ENCODE results near the gene BTNL2. TPM values are rescaled to one million over a fixed set of nuclear protein-coding genes. Genes with fewer than 3 reads are reported as not detected.
"Not testable (repeated sequence)": the region's sequence is repeated elsewhere in the genome, so short reads cannot be mapped to it uniquely, and the experiment has no call there.

Gene BTNL2
- total RNA-seq, 2 experiments from 2014 or later = not detected

GRCh38 chr6:32370505-32370904 lies 36.5 kb downstream of the BTNL2 start:
- peaks cover 57% of the 10 kb centered on the region for H3K27me3 Mint-ChIP-seq
- Histone ChIP-seq H3K4me1 (ENCODE audit: insufficient read depth, low read length) (no peaks in the 10 kb centered on the region), H3K4me3 (ENCODE audit: low read length) (no peak overlapping the region), H3K36me3 (ENCODE audit: insufficient read depth, low read length) (no peaks in the 10 kb centered on the region), H3K27ac (ENCODE audit: low read depth in 1 of 2, low read length in 2 of 2) (no peak overlapping the region), H3K9me3 (ENCODE audit: control insufficient read depth in 1 of 2, insufficient read depth in 1 of 2, low read length in 2 of 2) (no peaks in the 10 kb centered on the region), H3K27me3 (ENCODE audit: control insufficient read depth in 1 of 2, insufficient read depth in 2 of 2, low read length in 2 of 2) (peaks cover 0 to 35% of the 10 kb centered on the region in 2 experiments)
- no peaks in the 10 kb centered on the region for H3K4me1 Mint-ChIP-seq (ENCODE audit: low read depth)
- H3K36me3 Mint-ChIP-seq (ENCODE audit: low read depth) = no peaks in the 10 kb centered on the region
- no peak overlapping the region for H3K4me3 Mint-ChIP-seq
- POLR2A ChIA-PET = no interaction called here
- intact Hi-C loops (cut with DNase I, micrococcal nuclease) = no loop called here
- DNase-seq = no peak
- TF ChIP-seq CTCF (IDR thresholded peaks at IDR 0.05) = no peak
- no peak for ATAC-seq (ENCODE audit: poor library complexity)
- H3K9me3 Mint-ChIP-seq = no peaks in the 10 kb centered on the region
- CTCF ChIA-PET = no interaction called here
- H3K27ac Mint-ChIP-seq = no peak overlapping the region

- ChIA-PET POLR2A (no interaction called here), CTCF (no interaction called here)
- Mint-ChIP-seq H3K36me3 (ENCODE audit: low read depth) (no peaks in the 10 kb centered on the region), H3K27me3 (peaks cover 53% of the 10 kb centered on the region), H3K4me3 (no peak overlapping the region), H3K4me1 (ENCODE audit: low read depth) (no peaks in the 10 kb centered on the region), H3K9me3 (no peaks in the 10 kb centered on the region), H3K27ac (no peak overlapping the region)
- no peaks in the 10 kb centered on the region for H3K4me1 ChIP-seq (ENCODE audit: insufficient read depth, low read length)
- H3K36me3 ChIP-seq (ENCODE audit: insufficient read depth, low read length) = no peaks in the 10 kb centered on the region
- H3K27me3 ChIP-seq (ENCODE audit: control insufficient read depth in 1 of 2, insufficient read depth in 2 of 2, low read length in 2 of 2) = peaks cover 0 to 35% of the 10 kb centered on the region in 2 experiments
- H3K4me3 ChIP-seq (ENCODE audit: low read length) = no peak overlapping the region
- no peak for DNase-seq
- H3K27ac ChIP-seq (ENCODE audit: low read depth in 1 of 2, low read length in 2 of 2) = no peak overlapping the region
- no peak for ATAC-seq (ENCODE audit: poor library complexity)
- no peaks in the 10 kb centered on the region for H3K9me3 ChIP-seq (ENCODE audit: control insufficient read depth in 1 of 2, insufficient read depth in 1 of 2, low read length in 2 of 2)
- intact Hi-C loops (cut with DNase I, micrococcal nuclease) = no loop called here
- no peak for TF ChIP-seq CTCF (IDR thresholded peaks at IDR 0.05)
Observed at GRCh38 chr6:32369660-32370059, 37.3 kb downstream of the BTNL2 start.

- CTCF ChIA-PET = no interaction called here
Observed at GRCh38 chr6:32367644-32368043, 39.3 kb downstream of the BTNL2 start.

GRCh38 chr6:32359225-32359624 lies 47.8 kb downstream of the BTNL2 start:
- POLR2A ChIA-PET = not testable (repeated sequence)

More at GRCh38 chr6:32367644-32368043, 39.3 kb downstream of the BTNL2 start:
- Histone ChIP-seq H3K4me3 (ENCODE audit: low read length) (no peak overlapping the region), H3K4me1 (ENCODE audit: insufficient read depth, low read length) (no peaks in the 10 kb centered on the region), H3K9me3 (ENCODE audit: control insufficient read depth in 1 of 2, insufficient read depth in 1 of 2, low read length in 2 of 2) (no peaks in the 10 kb centered on the region), H3K36me3 (ENCODE audit: insufficient read depth, low read length) (no peaks in the 10 kb centered on the region), H3K27me3 (ENCODE audit: control insufficient read depth in 1 of 2, insufficient read depth in 2 of 2, low read length in 2 of 2) (peaks cover 0 to 28% of the 10 kb centered on the region in 2 experiments), H3K27ac (ENCODE audit: low read depth in 1 of 2, low read length in 2 of 2) (no peak overlapping the region)
- POLR2A ChIA-PET = no interaction called here
- Mint-ChIP-seq H3K36me3 (ENCODE audit: low read depth) (no peaks in the 10 kb centered on the region), H3K27me3 (peaks cover 40% of the 10 kb centered on the region), H3K4me1 (ENCODE audit: low read depth) (no peaks in the 10 kb centered on the region), H3K9me3 (no peaks in the 10 kb centered on the region), H3K4me3 (no peak overlapping the region), H3K27ac (no peak overlapping the region)
- DNase-seq = no peak
- TF ChIP-seq CTCF (IDR thresholded peaks at IDR 0.05) = no peak
- intact Hi-C loops (cut with DNase I, micrococcal nuclease) = no loop called here
- ATAC-seq (ENCODE audit: poor library complexity) = no peak

GRCh38 chr6:32358548-32358947 lies 48.4 kb downstream of the BTNL2 start:
- H3K27ac Mint-ChIP-seq; H3K4me3 Mint-ChIP-seq; H3K4me1 ChIP-seq (ENCODE audit: insufficient read depth, low read length); H3K9me3 Mint-ChIP-seq; H3K4me3 ChIP-seq (ENCODE audit: low read length); DNase-seq; intact Hi-C loops (cut with DNase I, micrococcal nuclease); H3K27ac ChIP-seq (ENCODE audit: low read depth in 1 of 2, low read length in 2 of 2); ATAC-seq (ENCODE audit: poor library complexity); H3K36me3 ChIP-seq (ENCODE audit: insufficient read depth, low read length); H3K9me3 ChIP-seq (ENCODE audit: control insufficient read depth in 1 of 2, insufficient read depth in 1 of 2, low read length in 2 of 2); H3K36me3 Mint-ChIP-seq (ENCODE audit: low read depth); CTCF ChIA-PET; H3K4me1 Mint-ChIP-seq (ENCODE audit: low read depth); H3K27me3 Mint-ChIP-seq; H3K27me3 ChIP-seq (ENCODE audit: control insufficient read depth in 1 of 2, insufficient read depth in 2 of 2, low read length in 2 of 2); POLR2A ChIA-PET: not testable (repeated sequence)

More at GRCh38 chr6:32359225-32359624, 47.8 kb downstream of the BTNL2 start:
- H3K27me3 ChIP-seq (ENCODE audit: control insufficient read depth in 1 of 2, insufficient read depth in 2 of 2, low read length in 2 of 2); intact Hi-C loops (cut with DNase I, micrococcal nuclease); H3K4me1 ChIP-seq (ENCODE audit: insufficient read depth, low read length); DNase-seq; H3K4me3 Mint-ChIP-seq; H3K27ac ChIP-seq (ENCODE audit: low read depth in 1 of 2, low read length in 2 of 2); CTCF ChIA-PET; H3K27ac Mint-ChIP-seq; H3K36me3 ChIP-seq (ENCODE audit: insufficient read depth, low read length); ATAC-seq (ENCODE audit: poor library complexity); H3K4me3 ChIP-seq (ENCODE audit: low read length); H3K36me3 Mint-ChIP-seq (ENCODE audit: low read depth); H3K9me3 Mint-ChIP-seq; H3K4me1 Mint-ChIP-seq (ENCODE audit: low read depth); H3K9me3 ChIP-seq (ENCODE audit: control insufficient read depth in 1 of 2, insufficient read depth in 1 of 2, low read length in 2 of 2); H3K27me3 Mint-ChIP-seq: not testable (repeated sequence)
